ENCODE results near the gene ST3GAL3. TPM values are rescaled to one million over a fixed set of nuclear protein-coding genes. Genes with fewer than 3 reads are reported as not detected.

The ST3GAL3 gene
- total RNA-seq, 2 donors from 2014 or later: 15.5 to 20.6 TPM

DNA sequence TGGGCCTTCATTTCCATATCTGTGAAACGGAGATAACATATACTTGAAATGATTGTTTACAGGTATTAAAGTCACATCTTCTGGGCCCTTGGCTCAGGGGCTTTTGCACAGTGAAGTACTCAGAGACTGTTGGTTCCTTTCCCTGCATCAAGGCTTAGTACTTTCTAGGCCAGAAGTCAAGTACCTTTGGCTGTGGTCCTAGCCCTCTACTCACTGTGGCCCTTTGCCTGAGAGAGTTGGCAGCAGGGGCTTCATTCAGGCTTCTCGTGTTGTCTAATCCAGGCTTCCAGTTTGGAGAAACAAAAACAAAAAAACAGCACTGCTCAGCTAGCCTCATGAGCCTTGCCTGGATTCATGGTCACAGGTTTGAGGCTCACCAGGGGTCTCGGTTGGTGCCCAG lies 254.4 kb downstream of the ST3GAL3 start:
- no peak overlapping the region for H3K27ac ChIP-seq
- DNase-seq (ENCODE audit: low spot score): no peak
- TF ChIP-seq, protein P1, sequence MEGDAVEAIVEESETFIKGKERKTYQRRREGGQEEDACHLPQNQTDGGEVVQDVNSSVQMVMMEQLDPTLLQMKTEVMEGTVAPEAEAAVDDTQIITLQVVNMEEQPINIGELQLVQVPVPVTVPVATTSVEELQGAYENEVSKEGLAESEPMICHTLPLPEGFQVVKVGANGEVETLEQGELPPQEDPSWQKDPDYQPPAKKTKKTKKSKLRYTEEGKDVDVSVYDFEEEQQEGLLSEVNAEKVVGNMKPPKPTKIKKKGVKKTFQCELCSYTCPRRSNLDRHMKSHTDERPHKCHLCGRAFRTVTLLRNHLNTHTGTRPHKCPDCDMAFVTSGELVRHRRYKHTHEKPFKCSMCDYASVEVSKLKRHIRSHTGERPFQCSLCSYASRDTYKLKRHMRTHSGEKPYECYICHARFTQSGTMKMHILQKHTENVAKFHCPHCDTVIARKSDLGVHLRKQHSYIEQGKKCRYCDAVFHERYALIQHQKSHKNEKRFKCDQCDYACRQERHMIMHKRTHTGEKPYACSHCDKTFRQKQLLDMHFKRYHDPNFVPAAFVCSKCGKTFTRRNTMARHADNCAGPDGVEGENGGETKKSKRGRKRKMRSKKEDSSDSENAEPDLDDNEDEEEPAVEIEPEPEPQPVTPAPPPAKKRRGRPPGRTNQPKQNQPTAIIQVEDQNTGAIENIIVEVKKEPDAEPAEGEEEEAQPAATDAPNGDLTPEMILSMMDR (IDR thresholded peaks at IDR 0.05): no peak

DNA sequence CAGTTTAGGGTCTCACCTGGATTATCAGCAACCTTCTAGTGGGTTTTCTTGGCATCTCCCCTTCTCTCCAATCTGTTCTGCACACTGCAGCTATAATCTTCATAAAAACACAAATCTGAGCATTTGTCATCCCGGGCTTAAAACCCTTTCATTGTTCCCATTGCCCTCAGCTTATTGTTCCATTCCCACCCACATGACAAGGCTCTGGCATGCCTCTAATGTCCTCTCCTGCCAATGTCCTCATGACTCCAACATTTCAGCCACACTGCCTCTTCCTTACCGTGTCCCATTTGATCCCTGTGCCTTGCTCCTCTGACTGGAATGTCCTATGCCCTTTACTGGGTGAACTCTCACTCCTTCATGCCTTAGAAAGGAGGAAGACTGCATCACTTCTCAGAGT lies 255.0 kb downstream of the ST3GAL3 start:
- Histone ChIP-seq H3K27me3 (no peaks in the 10 kb centered on the region), H3K27ac (no peak overlapping the region), H3K4me3 (no peak overlapping the region), H3K4me1 (no peaks in the 10 kb centered on the region), H3K9me3 (no peaks in the 10 kb centered on the region), H3K36me3 (peaks cover 43% of the 10 kb centered on the region)
- DNase-seq (ENCODE audit: low spot score): no peak
- TF ChIP-seq, protein P1 (IDR thresholded peaks at IDR 0.05): no peak

More for the DNA sequence above, 254.4 kb downstream of the ST3GAL3 start:
- Histone ChIP-seq H3K4me3 (no peak overlapping the region), H3K4me1 (no peaks in the 10 kb centered on the region), H3K36me3 (peaks cover 49% of the 10 kb centered on the region), H3K9me3 (no peaks in the 10 kb centered on the region), H3K27me3 (no peaks in the 10 kb centered on the region)

DNA sequence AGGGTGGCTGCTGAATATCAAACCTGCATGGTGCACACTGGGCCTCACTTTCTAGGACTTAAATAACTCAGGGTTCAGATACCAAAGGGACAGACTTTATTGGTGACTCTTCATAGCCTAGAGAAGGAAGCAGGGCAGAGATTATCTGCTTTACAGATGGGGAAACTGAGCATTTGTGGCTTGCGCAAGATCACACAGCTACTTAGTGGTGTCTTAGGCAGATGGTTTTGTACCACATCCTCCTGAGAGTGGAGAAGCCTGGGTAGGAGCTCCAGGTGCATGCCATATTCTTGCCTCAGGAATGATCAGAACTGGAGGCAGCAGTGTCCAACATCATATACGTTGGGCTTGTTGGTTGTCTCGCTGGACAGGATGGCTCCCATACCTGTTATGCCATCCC lies 255.7 kb downstream of the ST3GAL3 start:
- Histone ChIP-seq H3K36me3 (peaks cover 36% of the 10 kb centered on the region), H3K4me3 (no peak overlapping the region)
- TF ChIP-seq, protein P1 (IDR thresholded peaks at IDR 0.05): no peak

GRCh38 chr1:43963890-43964289 lies 256.6 kb downstream of the ST3GAL3 start:
- H3K36me3 ChIP-seq: peaks cover 27% of the 10 kb centered on the region
- H3K4me3 ChIP-seq: no peak overlapping the region
- TF ChIP-seq, protein P1 (IDR thresholded peaks at IDR 0.05): no peak
- no peaks in the 10 kb centered on the region for H3K4me1 ChIP-seq
- H3K27me3 ChIP-seq: no peaks in the 10 kb centered on the region
- DNase-seq (ENCODE audit: low spot score): no peak
- no peak overlapping the region for H3K27ac ChIP-seq
- no peaks in the 10 kb centered on the region for H3K9me3 ChIP-seq

More for the DNA sequence above, 255.7 kb downstream of the ST3GAL3 start:
- DNase-seq (ENCODE audit: low spot score): no peak
- no peaks in the 10 kb centered on the region for H3K4me1 ChIP-seq
- no peaks in the 10 kb centered on the region for H3K27me3 ChIP-seq
- no peak overlapping the region for H3K27ac ChIP-seq
- H3K9me3 ChIP-seq: no peaks in the 10 kb centered on the region

DNA sequence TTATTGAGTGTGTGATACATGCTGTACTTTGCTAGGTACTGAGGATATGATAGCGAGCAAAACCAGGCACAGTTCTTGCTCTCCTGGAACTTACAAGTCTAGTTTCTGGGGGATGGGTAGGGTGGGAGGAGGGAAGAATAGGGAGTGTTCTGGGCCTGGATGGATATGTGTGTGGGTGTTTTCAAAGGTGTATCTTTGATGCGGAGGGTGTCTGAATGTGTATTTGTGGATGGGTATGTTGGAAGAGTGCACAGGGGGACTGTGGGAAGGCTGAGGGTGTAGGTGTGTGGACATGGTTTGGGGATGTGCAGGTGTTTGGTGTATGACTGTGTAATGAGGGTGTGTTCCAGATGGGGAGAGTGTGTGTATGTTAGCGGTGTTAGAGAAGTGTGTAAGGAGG lies 258.0 kb downstream of the ST3GAL3 start:
- TF ChIP-seq, protein P1 (IDR thresholded peaks at IDR 0.05): no peak
- Histone ChIP-seq H3K27ac (no peak overlapping the region), H3K27me3 (no peaks in the 10 kb centered on the region), H3K36me3 (peaks cover 16% of the 10 kb centered on the region), H3K4me1 (peaks cover 0 to 7% of the 10 kb centered on the region in 2 donors), H3K4me3 (no peak overlapping the region), H3K9me3 (no peaks in the 10 kb centered on the region)
- DNase-seq (ENCODE audit: low spot score): no peak

- Histone ChIP-seq H3K27ac (no peak overlapping the region), H3K27me3 (no peaks in the 10 kb centered on the region), H3K4me1 (peaks cover 0 to 18% of the 10 kb centered on the region in 2 donors), H3K36me3 (peaks cover 6% of the 10 kb centered on the region), H3K4me3 (no peak overlapping the region), H3K9me3 (no peaks in the 10 kb centered on the region)
- TF ChIP-seq, protein P1 (IDR thresholded peaks at IDR 0.05): no peak
- DNase-seq (ENCODE audit: low spot score): no peak
Observed at GRCh38 chr1:43968348-43968948, 261.1 kb downstream of the ST3GAL3 start.

All from right atrium auricular region (tissue), 2 donors.